Iris pigment epithelial cell (primary cell): ENCODE data around the gene DES.

Experiments used
- DNase-seq: peaks from one replicate; pipeline ENCODE4 v3.0.0-alpha.2; 2011; ENCODE audit warnings: low read depth

The DES gene

GRCh38 chr2:219453671-219454590 is 35.8 kb downstream of the DES start:
- DNase-seq: peak; percentile 76

DNA sequence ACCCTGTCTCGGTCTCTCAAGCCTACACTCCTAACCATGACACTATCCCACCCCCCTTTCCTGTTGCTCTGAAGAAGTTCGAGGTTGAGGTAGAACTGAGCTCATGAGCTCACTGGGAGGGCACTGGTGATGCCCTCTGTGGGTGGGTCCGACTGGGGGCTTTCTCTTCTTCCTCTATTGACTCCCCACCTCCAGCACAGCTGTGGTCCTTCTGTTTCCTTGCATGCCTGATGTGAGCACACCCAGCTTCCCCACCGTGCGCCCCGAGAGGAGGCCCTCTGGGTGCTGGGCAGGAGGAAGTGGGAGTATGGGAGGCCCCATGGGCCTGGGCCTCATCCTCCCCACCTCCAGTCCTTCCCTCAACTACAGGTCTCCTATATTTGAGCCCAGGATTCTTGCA is 37.4 kb downstream of the DES start:
- DNase-seq: no peak

- no peak for DNase-seq
These were observed 39.7 kb downstream of the DES start for GRCh38 chr2:219457784-219458369.

- no peak for DNase-seq
These were observed 40.8 kb downstream of the DES start for GRCh38 chr2:219458996-219459395.

DNA sequence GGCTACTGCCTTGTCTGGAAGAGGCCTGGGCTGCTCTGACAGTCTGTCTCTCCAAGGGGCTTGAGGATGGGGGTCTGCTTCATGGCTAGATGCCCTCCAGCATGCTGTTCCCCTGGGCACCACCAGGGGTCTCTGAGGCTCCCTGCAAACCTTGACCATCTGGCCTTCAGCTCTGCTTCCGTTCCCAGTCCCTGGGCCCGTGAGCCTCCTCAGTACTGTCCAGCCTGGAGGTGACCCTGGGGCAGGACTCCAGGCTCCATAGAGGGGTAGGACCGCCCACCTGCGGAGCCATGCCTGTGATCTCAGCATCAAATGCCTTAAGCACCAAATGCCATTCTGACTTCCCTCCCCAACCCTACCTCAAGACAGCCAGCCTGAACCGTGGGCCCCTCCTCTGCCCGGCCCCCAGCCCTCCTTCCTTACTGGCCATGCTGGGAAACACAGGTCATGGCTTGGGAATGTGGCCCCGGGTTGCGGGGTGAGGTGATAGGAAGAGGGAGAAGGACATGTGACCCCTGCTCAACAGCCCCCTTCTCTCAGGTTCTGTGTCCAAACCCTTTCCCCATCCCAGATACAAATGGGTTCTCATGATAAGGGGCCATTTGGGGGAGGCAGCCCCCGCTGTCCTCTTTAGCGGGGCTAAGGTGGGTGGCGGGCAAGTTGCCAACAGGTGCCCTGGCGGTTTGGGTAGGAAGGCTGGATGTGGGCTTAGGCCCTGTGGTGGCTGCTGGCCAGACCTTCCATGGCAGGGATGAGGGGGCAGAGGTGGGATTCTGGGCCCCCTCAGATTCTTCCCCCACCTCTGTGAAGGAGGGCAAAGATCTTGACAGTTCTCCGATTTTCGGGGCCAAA is 41.5 kb downstream of the DES start:
- peak; percentile 47 for DNase-seq

DNA sequence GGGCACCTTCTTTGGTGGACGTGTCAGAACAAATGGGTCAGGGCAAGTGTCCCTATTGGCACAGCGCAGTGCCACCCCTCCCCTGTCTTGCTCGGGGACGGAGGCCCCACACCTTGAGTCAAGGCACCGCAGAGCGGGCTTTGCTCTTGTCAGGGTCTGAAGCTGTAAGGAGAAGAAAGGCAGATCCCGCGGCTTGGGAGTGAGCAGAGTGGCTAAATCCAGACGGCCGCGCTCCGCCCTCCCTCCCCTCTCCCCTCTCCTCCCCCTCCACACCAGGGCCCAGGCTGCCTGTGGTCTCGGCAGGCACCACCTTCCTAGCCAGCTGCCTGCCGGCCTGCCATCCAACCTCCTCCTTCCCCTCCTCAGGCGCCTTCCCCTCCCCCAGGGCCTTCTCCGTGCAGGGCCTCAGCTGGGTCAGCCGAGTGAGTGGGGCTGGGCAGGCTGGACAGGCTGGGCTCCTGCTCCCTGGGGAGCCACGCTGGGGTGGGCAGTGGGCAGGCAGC is 42.3 kb downstream of the DES start:
- peak; percentile 39 for DNase-seq

- DNase-seq: no peak
These were observed 42.9 kb downstream of the DES start for GRCh38 chr2:219461047-219461514.

GRCh38 chr2:219461669-219462068 is 43.5 kb downstream of the DES start:
- no peak for DNase-seq

- no peak for DNase-seq
These were observed 44.2 kb downstream of the DES start for GRCh38 chr2:219462349-219462748.

DNA sequence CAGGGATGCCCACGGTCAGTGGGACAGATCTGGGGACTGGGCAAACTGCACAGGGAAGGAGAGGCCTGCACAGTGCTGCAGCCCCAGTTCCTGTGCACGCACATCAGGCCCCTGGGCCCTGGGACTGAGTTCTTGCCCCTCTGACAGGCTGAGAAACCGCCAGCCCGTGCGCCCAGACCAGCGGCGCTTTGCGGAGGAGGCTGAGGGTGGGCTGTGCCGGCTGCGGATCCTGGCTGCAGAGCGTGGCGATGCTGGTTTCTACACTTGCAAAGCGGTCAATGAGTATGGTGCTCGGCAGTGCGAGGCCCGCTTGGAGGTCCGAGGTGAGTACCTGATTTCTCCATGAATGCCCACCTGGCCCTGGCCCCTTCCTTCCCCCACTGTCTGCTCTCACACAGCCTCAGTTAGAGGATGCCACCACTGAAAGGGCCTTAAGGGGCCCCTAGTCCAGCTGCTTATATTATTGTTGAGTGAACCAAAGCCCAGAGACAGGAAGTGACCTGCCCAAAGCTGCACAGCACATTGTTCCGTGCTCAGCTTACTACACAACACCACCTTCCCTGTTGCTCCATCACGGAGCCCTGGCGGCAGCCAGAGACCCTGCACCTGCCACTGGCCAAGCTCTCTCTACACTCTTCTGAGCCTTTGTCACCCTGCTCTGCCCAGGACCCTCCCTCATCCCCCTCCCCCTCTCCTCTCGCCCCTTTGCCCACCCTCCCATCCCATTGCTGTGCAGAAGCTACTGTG is 46.3 kb downstream of the DES start:
- DNase-seq: no peak

- no peak for DNase-seq
These were observed 47.7 kb downstream of the DES start for GRCh38 chr2:219465659-219466561.

DNA sequence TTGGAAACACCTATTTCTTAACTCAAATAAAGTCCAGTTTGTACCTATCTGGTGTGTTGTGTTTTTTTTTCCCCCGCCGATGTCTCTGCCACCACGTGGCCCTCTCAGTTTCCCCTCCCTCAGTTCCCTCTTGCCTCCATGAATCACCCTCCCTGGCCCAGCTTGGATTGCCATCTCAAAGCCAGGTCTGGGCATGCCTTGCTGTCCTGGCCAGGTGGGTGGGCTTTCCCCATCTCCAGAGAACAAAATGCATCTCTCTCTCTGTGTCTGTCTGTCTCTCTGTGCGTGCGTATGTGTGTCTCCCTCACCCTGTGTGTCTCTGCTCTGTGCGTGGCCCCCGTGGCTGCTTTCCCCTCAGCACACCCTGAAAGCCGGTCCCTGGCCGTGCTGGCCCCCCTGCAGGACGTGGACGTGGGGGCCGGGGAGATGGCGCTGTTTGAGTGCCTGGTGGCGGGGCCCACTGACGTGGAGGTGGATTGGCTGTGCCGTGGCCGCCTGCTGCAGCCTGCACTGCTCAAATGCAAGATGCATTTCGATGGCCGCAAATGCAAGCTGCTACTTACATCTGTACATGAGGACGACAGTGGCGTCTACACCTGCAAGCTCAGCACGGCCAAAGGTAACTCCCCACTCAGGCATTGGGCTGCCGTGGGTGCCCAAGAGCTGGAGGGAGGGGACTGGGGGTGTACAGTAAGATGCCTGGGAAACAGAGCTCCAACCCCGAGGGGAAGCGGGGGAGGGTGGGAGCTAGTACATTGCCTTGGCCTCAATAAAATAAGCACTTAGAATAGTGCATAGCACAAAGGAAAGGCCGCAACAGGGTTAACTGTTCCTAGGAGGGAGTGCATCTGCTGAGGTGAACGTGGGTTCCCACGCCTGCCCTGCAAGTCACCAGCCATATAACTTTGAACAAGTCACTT is 48.9 kb downstream of the DES start:
- no peak for DNase-seq

DNA sequence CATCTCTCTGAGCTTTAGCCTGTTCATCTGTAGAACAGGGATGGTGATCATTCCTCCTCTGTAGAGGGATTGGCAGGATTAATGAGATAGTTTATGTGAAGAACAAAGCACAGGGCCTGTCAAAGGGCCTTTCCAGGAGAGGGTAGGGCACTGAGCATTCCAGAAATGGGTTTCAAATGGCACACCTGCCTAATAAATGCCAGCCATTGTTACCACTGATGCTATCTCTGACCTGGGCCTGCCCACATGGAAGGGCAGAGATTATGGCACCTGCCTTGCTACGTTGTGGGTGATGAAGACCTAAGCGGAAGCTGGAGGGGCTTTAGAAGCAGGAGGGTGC is 49.5 kb downstream of the DES start:
- no peak for DNase-seq

DNA sequence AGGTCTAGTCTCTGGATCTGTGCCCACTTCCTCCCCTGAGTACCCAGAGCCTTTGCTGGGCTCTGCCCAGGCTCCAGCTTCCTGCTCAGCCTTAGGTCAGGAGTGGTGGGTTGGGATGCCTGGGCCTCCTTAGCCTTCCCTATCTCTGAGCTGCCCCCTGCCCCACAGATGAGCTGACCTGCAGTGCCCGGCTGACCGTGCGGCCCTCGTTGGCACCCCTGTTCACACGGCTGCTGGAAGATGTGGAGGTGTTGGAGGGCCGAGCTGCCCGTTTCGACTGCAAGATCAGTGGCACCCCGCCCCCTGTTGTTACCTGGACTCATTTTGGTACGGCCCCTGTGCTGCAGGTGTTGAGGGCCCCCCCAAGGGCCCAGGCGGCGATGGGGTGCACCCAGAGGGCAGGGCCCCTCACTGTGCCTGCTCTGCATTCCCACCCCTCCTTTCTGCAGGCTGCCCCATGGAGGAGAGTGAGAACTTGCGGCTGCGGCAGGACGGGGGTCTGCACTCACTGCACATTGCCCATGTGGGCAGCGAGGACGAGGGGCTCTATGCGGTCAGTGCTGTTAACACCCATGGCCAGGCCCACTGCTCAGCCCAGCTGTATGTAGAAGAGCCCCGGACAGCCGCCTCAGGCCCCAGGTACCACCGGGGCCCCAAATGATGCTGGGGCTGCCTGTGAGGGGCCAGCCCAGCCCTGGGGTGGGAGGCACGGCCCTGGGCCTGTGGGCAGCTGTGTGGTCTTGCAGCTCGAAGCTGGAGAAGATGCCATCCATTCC is 50.4 kb downstream of the DES start:
- DNase-seq: no peak

- DNase-seq: peak; percentile 60
These were observed 51.1 kb downstream of the DES start for GRCh38 chr2:219469186-219469724.

GRCh38 chr2:219470429-219470828 is 52.3 kb downstream of the DES start:
- no peak for DNase-seq

DNA sequence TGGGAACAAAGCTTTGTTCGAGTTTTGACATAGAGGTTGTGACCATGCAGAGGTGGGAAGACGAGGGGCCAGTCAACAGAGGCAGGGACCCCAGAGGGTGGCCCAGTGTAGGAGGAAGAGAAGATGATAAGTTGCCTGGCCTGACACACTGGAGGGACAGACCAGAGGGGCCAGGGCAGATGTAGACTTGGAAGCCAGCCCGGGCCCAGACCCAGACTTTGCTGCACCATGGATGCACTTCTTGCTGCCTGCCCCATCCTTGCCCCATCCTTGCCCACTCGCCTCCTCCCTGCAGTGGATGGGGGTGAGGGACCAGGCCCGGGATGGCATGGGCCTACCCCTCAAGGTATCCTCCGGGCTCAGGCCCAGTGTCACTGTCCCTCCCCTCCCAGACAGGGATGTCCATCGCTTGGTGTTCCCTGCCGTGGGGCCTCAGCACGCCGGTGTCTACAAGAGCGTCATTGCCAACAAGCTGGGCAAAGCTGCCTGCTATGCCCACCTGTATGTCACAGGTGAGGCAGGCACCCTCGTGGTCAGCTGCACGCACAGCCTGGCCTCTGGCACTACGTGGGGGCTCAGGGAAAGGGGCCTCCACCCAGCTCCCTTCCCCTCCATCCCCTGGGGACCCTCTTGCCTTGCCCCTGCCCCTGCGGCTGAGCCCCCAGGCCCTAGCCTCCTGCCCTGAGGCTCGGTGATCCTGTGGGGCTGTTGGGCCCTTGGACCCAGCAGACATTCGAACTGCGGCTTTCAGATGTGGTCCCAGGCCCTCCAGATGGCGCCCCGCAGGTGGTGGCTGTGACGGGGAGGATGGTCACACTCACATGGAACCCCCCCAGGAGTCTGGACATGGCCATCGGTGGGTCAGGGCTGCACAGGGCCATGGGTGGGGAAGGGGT is 53.5 kb downstream of the DES start:
- DNase-seq: no peak
